Keratinocyte (primary cell): ENCODE results near the gene ZFP1. TPM values are rescaled to one million over a fixed set of nuclear protein-coding genes. Genes with fewer than 3 reads are reported as not detected.
"Not testable (repeated sequence)": the region's sequence is repeated elsewhere in the genome, so short reads cannot be mapped to it uniquely, and the experiment has no call there.

Source experiments
- DNase-seq: peaks from one replicate; pipeline ENCODE4 v3.0.0-alpha.2; 2011; ENCODE audit warnings: low read depth, missing footprints, low spot score
- FAIRE-seq: peaks from 2 replicates; lab custom pipeline; 2011; peaks lifted over from hg19 to GRCh38; lab: Jason Lieb, UNC
- H2AFZ ChIP-seq: 2 replicates; pipeline ENCODE4 v1.6.0; 2012; ENCODE audit warnings: low read length, control low read depth, inconsistent platforms; ENCODE audit not compliant: control insufficient read depth
- H3K27ac ChIP-seq: 2 replicates; pipeline ENCODE4 v1.5.1; 2011; ENCODE audit warnings: low read length; ENCODE audit not compliant: control insufficient read depth, insufficient read depth
- H3K27me3 ChIP-seq: 3 replicates; pipeline ENCODE4 v1.6.0; 2011; ENCODE audit warnings: low read length; ENCODE audit not compliant: control insufficient read depth, insufficient read depth; ENCODE audit errors: extremely low read depth
- H3K36me3 ChIP-seq, 2 experiments: 2 replicates in 1 of 2; 3 replicates in 1 of 2; pipeline ENCODE4 v1.5.1; 2011; ENCODE audit warnings: low read length in 2 of 2, mild to moderate bottlenecking in 1 of 2; ENCODE audit not compliant: control insufficient read depth in 2 of 2, insufficient read depth in 2 of 2; ENCODE audit errors: extremely low read depth in 1 of 2
- H3K4me1 ChIP-seq: 3 replicates; pipeline ENCODE4 v1.5.1; 2011; ENCODE audit warnings: low read length; ENCODE audit not compliant: control insufficient read depth, insufficient read depth; ENCODE audit errors: extremely low read depth
- H3K4me2 ChIP-seq: 3 replicates; pipeline ENCODE4 v1.6.0; 2011; ENCODE audit warnings: low read depth, low read length; ENCODE audit not compliant: control insufficient read depth, insufficient read depth; ENCODE audit errors: extremely low read depth
- H3K4me3 ChIP-seq, 3 experiments: fragments of 200-600 bp in 1 of 3; sonication (generic) in 1 of 3; 2 replicates in 2 of 3; 3 replicates in 1 of 3; pipeline ENCODE4 v1.5.1; 2011 to 2016; ENCODE audit warnings: low read length in 3 of 3, mild to moderate bottlenecking in 3 of 3, control low read depth in 2 of 3, inconsistent platforms in 1 of 3, low read depth in 1 of 3, mixed read lengths in 1 of 3, mixed run types in 1 of 3, moderate library complexity in 1 of 3; ENCODE audit not compliant: control insufficient read depth in 2 of 3, insufficient read depth in 2 of 3; ENCODE audit errors: extremely low read depth in 1 of 3
- H3K79me2 ChIP-seq: 2 replicates; pipeline ENCODE4 v1.6.0; 2012; ENCODE audit warnings: low read length; ENCODE audit not compliant: control insufficient read depth, insufficient read depth
- H3K9ac ChIP-seq: 3 replicates; pipeline ENCODE4 v1.6.0; 2011; ENCODE audit warnings: low read length; ENCODE audit not compliant: control insufficient read depth, insufficient read depth; ENCODE audit errors: extremely low read depth
- H3K9me1 ChIP-seq: 3 replicates; pipeline ENCODE4 v1.6.0; 2011; ENCODE audit warnings: low read length; ENCODE audit not compliant: control insufficient read depth, insufficient read depth; ENCODE audit errors: extremely low read depth
- H3K9me3 ChIP-seq: 2 replicates; pipeline ENCODE4 v1.5.1; 2012; ENCODE audit warnings: low read depth, low read length; ENCODE audit not compliant: control insufficient read depth
- H4K20me1 ChIP-seq: 3 replicates; pipeline ENCODE4 v1.6.0; 2011; ENCODE audit warnings: low read length; ENCODE audit not compliant: control insufficient read depth, insufficient read depth; ENCODE audit errors: extremely low read depth
- EZH2 ChIP-seq: IDR thresholded peaks from one replicate; pipeline ENCODE4 v1.6.1; 2012; ENCODE audit warnings: inconsistent platforms, mild to moderate bottlenecking, low read length, moderate library complexity
- dilution Hi-C: fragments of 300-500 bp; cut with MboI; formaldehyde crosslinking; loops from one replicate; pipeline ENCODE4 v1.7.0; 2020; ENCODE audit warnings: low sequenced_read_pairs; ENCODE audit not compliant: extremely low pct_ligation_motif_present
- polyA plus RNA-seq, 5 experiments: library from polyadenylated mRNA; depleted of rRNA in 3 of 5; stranded (reverse) in 3 of 5; stranded (forward) in 1 of 5; unstranded in 1 of 5; fragments of >200 nt; gene quantifications; 1 replicate in 1 of 5; 2 replicates in 3 of 5; 3 replicates in 1 of 5; pipeline versions ENCODE4 v1.2.1 to v1.2.3, GENCODE V29; 2011 to 2012; ENCODE audit warnings: missing spikeins in 2 of 5, low read depth in 1 of 5, low replicate concordance in 1 of 5
- TF ChIP-seq, protein P1 (sequence below), 3 experiments: IDR thresholded peaks in 1 of 3; conservative IDR thresholded peaks in 1 of 3; optimal IDR thresholded peaks in 1 of 3; 2 replicates in 2 of 3; 3 replicates in 1 of 3; pipeline versions ENCODE3 to v1.5.1; 2011; ENCODE audit warnings: low read length in 3 of 3, mild to moderate bottlenecking in 3 of 3, moderate library complexity in 2 of 3, control low read depth in 1 of 3, inconsistent platforms in 1 of 3; ENCODE audit not compliant: insufficient read depth in 2 of 3; ENCODE audit errors: extremely low read depth in 1 of 3

Gene ZFP1
- polyA plus RNA-seq, 1 donor (not counting 4 experiments of a cell fraction or from before 2014, with no cell fraction given) = 8.6 TPM

DNA sequence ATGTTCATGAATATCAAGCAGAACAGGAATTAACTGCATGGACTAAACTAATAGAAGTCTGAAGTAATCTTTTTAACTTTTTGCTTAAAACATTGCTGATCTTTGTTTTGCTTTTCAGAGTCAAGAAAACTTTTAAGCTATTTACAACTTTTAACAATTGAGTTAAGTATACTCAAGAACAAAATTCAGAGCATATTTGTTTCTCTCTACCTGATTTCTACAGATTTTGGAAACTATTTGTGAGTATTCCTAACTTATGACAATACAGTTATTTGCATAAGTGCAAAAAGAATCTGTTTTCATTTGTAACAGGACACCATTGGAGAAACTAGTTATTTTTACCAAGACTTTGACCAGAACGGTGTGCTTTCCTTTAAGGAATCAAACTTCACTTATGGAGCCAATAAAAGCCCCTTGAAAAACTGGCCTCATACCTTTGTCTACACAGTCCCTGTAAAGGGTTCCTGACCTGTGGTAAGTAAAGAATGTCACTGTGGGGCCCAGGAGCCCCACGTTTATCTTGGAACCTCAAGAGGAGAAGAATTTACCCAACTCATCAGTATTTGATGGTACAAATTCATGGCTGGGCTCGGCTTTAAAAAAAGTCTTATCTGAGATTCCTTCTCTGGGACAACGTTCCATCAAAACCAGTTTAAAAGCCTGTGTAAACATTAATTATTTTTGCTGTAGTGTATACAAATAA, 20.5 kb upstream of the ZFP1 start:
- no peaks in the 10 kb centered on the region for H4K20me1 ChIP-seq
- H3K4me3 ChIP-seq = no peak overlapping the region
- H3K4me1 ChIP-seq = no peaks in the 10 kb centered on the region
- H3K36me3 ChIP-seq = no peaks in the 10 kb centered on the region
- dilution Hi-C loops = no loop called here
- FAIRE-seq = no peak
- no peaks in the 10 kb centered on the region for H3K9me3 ChIP-seq
- no peak overlapping the region for H3K27ac ChIP-seq
- H2AFZ ChIP-seq = no peak overlapping the region
- no peaks in the 10 kb centered on the region for H3K79me2 ChIP-seq
- no peak overlapping the region for H3K9ac ChIP-seq
- no peaks in the 10 kb centered on the region for H3K9me1 ChIP-seq
- no peak for TF ChIP-seq EZH2
- TF ChIP-seq, protein P1, sequence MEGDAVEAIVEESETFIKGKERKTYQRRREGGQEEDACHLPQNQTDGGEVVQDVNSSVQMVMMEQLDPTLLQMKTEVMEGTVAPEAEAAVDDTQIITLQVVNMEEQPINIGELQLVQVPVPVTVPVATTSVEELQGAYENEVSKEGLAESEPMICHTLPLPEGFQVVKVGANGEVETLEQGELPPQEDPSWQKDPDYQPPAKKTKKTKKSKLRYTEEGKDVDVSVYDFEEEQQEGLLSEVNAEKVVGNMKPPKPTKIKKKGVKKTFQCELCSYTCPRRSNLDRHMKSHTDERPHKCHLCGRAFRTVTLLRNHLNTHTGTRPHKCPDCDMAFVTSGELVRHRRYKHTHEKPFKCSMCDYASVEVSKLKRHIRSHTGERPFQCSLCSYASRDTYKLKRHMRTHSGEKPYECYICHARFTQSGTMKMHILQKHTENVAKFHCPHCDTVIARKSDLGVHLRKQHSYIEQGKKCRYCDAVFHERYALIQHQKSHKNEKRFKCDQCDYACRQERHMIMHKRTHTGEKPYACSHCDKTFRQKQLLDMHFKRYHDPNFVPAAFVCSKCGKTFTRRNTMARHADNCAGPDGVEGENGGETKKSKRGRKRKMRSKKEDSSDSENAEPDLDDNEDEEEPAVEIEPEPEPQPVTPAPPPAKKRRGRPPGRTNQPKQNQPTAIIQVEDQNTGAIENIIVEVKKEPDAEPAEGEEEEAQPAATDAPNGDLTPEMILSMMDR (optimal IDR thresholded peaks at IDR 0.05 in 1 of 3, IDR thresholded peaks at IDR 0.05 in 1 of 3, conservative IDR thresholded peaks at IDR 0.05 in 1 of 3; ENCODE audit: extremely low read depth in 1 of 3, insufficient read depth in 2 of 3, low read length in 3 of 3) = no peak
- H3K27me3 ChIP-seq = no peaks in the 10 kb centered on the region
- no peak overlapping the region for H3K4me2 ChIP-seq
- DNase-seq = no peak

GRCh38 chr16:75129421-75130149, 18.7 kb upstream of the ZFP1 start:
- H3K36me3 ChIP-seq, H3K4me1 ChIP-seq, dilution Hi-C loops, H3K9ac ChIP-seq, H3K27ac ChIP-seq, H3K9me1 ChIP-seq, H2AFZ ChIP-seq, H3K4me3 ChIP-seq, H3K9me3 ChIP-seq, H3K27me3 ChIP-seq, FAIRE-seq, DNase-seq, H3K79me2 ChIP-seq, H3K4me2 ChIP-seq, H4K20me1 ChIP-seq: not testable (repeated sequence)
